Endothelial cell of umbilical vein (primary cell): Measurements from ENCODE around the gene METTL15.
"Not testable (repeated sequence)": the region's sequence is repeated elsewhere in the genome, so short reads cannot be mapped to it uniquely, and the experiment has no call there.

ENCODE experiments used
- CTCF ChIP-seq, 2 donors: IDR thresholded peaks; 1 replicate in 1 of 2; 2 replicates in 1 of 2; pipeline ENCODE4 v1.5.1; 2011; ENCODE audit warnings: low read length in 2 of 2, mild to moderate bottlenecking in 2 of 2, moderate library complexity in 2 of 2, control low read depth in 1 of 2, inconsistent platforms in 1 of 2, low read depth in 1 of 2; ENCODE audit not compliant: insufficient read depth in 1 of 2; ENCODE audit errors: extremely low read depth in 1 of 2
- MYC ChIP-seq: IDR thresholded peaks from one replicate; pipeline ENCODE4 v1.6.1; 2011; ENCODE audit warnings: mild to moderate bottlenecking, low read depth, low read length
- POLR2A ChIP-seq: IDR thresholded peaks from 2 replicates; pipeline ENCODE4 v1.6.1; 2012; ENCODE audit warnings: low read depth, mild to moderate bottlenecking, control low read depth, low read length

- not testable (repeated sequence) for TF ChIP-seq CTCF (IDR thresholded peaks at IDR 0.05; ENCODE audit: extremely low read depth in 1 of 2, insufficient read depth in 1 of 2, low read depth in 1 of 2, low read length in 2 of 2); MYC; POLR2A
Measured at GRCh38 chr11:28272247-28272646, 164.1 kb downstream of the METTL15 start.
